NB4 (cell line): ENCODE data around the gene MUC6.

Experiments
- CTCF ChIP-seq: IDR thresholded peaks from one replicate; pipeline ENCODE4 v1.5.1; 2012; ENCODE audit warnings: low read depth, low read length
- POLR2A ChIP-seq: IDR thresholded peaks from 2 replicates; pipeline ENCODE4 v1.6.1; 2011; ENCODE audit warnings: mild to moderate bottlenecking; ENCODE audit not compliant: insufficient read length; ENCODE audit errors: extremely low read depth

DNA sequence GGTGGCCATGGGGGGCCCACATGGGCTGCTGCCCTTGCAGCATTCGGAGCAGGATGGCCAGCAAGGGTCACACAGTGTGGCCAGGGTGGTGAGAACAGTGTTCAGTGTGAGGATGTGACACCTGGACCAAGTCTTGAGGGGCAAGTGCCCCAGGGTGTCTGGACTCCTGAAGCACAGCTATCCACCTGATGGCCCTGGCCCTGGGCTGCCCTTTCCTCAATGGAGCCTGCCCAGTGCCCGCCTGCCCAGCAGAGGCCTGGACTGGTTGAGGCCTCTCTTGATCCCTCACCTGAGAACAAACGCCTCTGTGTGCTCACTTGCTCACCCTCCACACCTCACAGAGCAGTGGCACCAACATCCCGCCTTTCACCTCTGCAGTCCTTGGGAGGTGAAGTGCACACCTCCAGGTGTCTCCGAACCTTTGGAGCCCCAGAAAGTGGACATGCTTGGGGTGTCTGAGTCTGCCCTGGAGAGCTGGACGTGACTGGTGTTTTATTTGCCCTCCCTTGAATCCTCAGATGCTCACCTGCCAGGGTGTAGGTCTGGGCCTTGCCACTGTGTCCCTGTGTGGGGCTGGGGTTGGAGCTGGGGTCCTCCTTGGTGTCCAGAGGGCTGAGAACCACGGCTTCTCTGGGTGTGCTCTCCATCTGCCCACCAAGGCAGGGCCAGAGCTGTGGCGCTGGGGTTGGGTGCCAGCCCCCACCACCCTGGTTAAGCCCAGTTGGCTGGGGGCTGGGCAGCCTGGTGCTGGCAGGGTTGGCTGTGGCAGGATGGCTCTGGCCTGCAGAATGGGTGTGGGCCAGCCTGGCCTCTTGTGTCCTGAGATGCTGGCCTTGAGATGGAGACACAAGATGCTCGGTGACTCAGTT is 34.3 kb upstream of the MUC6 start:
- TF ChIP-seq CTCF = no peak
- TF ChIP-seq POLR2A = no peak
